GM12872 (cell line): ENCODE results near the gene SLC35E2B.

ENCODE experiments used
- CTCF ChIP-seq: IDR thresholded peaks from 3 replicates; pipeline ENCODE4 v1.5.1; 2011; ENCODE audit warnings: low read depth, mild to moderate bottlenecking, low read length, moderate library complexity; ENCODE audit not compliant: insufficient read depth

Gene SLC35E2B

GRCh38 chr1:1621173-1622009, 71.2 kb downstream of the SLC35E2B start:
- TF ChIP-seq CTCF, result no peak

GRCh38 chr1:1620433-1621139, 72.0 kb downstream of the SLC35E2B start:
- TF ChIP-seq CTCF, result no peak

- TF ChIP-seq CTCF, result peak; percentile 39; the same call in 2 of the 3 replicates
Measured at GRCh38 chr1:1619917-1620361, 72.7 kb downstream of the SLC35E2B start.

GRCh38 chr1:1618396-1619068, 74.1 kb downstream of the SLC35E2B start:
- TF ChIP-seq CTCF, result no peak

- no peak for TF ChIP-seq CTCF
Measured at GRCh38 chr1:1617925-1618324, 74.7 kb downstream of the SLC35E2B start.

- TF ChIP-seq CTCF, result no peak
Measured at GRCh38 chr1:1617516-1617915, 75.1 kb downstream of the SLC35E2B start.

GRCh38 chr1:1616838-1617237, 75.8 kb downstream of the SLC35E2B start:
- no peak for TF ChIP-seq CTCF
